ENCODE measurements around the gene DND1.

- TF ChIP-seq GATA3 (IDR thresholded peaks at IDR 0.05; ENCODE audit: low read depth, low read length) (no peak), GATA2 (IDR thresholded peaks at IDR 0.05; ENCODE audit: low read depth, low read length) (no peak)
Measured at GRCh38 chr5:140694276-140694675, 20.9 kb upstream of the DND1 start.
